HepG2 (cell line): ENCODE measurements around the gene MC5R. TPM values are rescaled to one million over a fixed set of nuclear protein-coding genes. Genes with fewer than 3 reads are reported as not detected.

Experiments used
- ATAC-seq: fragments of 200-7000 bp; cut with Tn5 transposase; 3 replicates; pipeline ENCODE4 v1.9.1; 2020; ENCODE audit warnings: mild to moderate bottlenecking, moderate library complexity
- BruUV-seq: library from RNA; stranded (reverse); fragments of 400-500 nt; replicated peaks from 2 replicates; lab custom pipeline; 2021; lab: Mats Ljungman, UMichigan
- CTCF ChIA-PET: fragments of 300-600 bp; formaldehyde crosslinking; extraction: SDS; loops from one replicate; lab custom pipeline; 2021; ENCODE audit warnings: low total read pairs, inconsistent platforms, low intra/inter-chr PET ratio; lab: Yijun Ruan, JAX
- POLR2A ChIA-PET: fragments of 350-600 bp; sonication (Branson Sonifier 250); formaldehyde crosslinking; loops from one replicate; lab custom pipeline; 2020; ENCODE audit warnings: antibody characterized with exemption, inconsistent platforms; lab: Yijun Ruan, JAX
- DNase-seq: peaks from one replicate; pipeline ENCODE4 v3.0.0-alpha.2; 2015; ENCODE audit warnings: low spot score
- FAIRE-seq: peaks from 3 replicates; lab custom pipeline; 2011; peaks lifted over from hg19 to GRCh38; lab: Jason Lieb, UNC
- H2AFZ ChIP-seq: one replicate; pipeline ENCODE4 v1.6.1; 2011; ENCODE audit warnings: low read length, inconsistent platforms
- H3K27ac ChIP-seq: fragments of 300-600 bp; 3 replicates; pipeline ENCODE4 v1.8.0; 2011; ENCODE audit warnings: mixed run types, mild to moderate bottlenecking, mixed read lengths, low read length, inconsistent platforms; ENCODE audit not compliant: insufficient read depth; ENCODE audit errors: extremely low read length
- H3K27me3 ChIP-seq, 2 experiments: fragments of 200-600 bp in 1 of 2; 2 replicates in 1 of 2; 3 replicates in 1 of 2; pipeline versions ENCODE4 v1.6.0 to v1.8.0; 2011; ENCODE audit warnings: low read length in 2 of 2, mild to moderate bottlenecking in 2 of 2, moderate library complexity in 2 of 2, inconsistent platforms in 1 of 2; ENCODE audit not compliant: insufficient read depth in 2 of 2, control insufficient read depth in 1 of 2
- H3K36me3 ChIP-seq, 2 experiments: fragments of 200-600 bp in 1 of 2; replicated peaks in 1 of 2; 2 replicates in 1 of 2; 3 replicates in 1 of 2; pipeline versions ENCODE4 v1.5.1 to v1.8.0; 2011; ENCODE audit warnings: low read length in 2 of 2, inconsistent platforms in 1 of 2; ENCODE audit not compliant: insufficient read depth in 2 of 2, control insufficient read depth in 1 of 2
- H3K4me1 ChIP-seq: 2 replicates; pipeline ENCODE4 v1.5.1; 2012; ENCODE audit warnings: low read length, inconsistent platforms; ENCODE audit not compliant: insufficient read depth
- H3K4me2 ChIP-seq: 2 replicates; pipeline ENCODE4 v1.6.0; 2011; ENCODE audit warnings: low read depth, low read length, inconsistent platforms
- H3K4me3 ChIP-seq, 3 experiments: fragments of 200-600 bp in 1 of 3; sonication (generic), shearing (Covaris generic) in 1 of 3; replicated peaks in 1 of 3; 2 replicates each; pipeline ENCODE4 v1.5.1; 2011 to 2016; ENCODE audit warnings: low read length in 3 of 3, inconsistent platforms in 2 of 3, low read depth in 2 of 3, mild to moderate bottlenecking in 2 of 3, control low read depth in 1 of 3, mixed read lengths in 1 of 3; ENCODE audit not compliant: insufficient read depth in 1 of 3
- H3K79me2 ChIP-seq: one replicate; pipeline ENCODE4 v1.6.1; 2011; ENCODE audit warnings: low read length, inconsistent platforms; ENCODE audit not compliant: insufficient read depth
- H3K9ac ChIP-seq: 2 replicates; pipeline ENCODE4 v1.6.0; 2011; ENCODE audit warnings: mild to moderate bottlenecking, low read depth, low read length, inconsistent platforms; ENCODE audit not compliant: insufficient read depth
- H3K9me3 ChIP-seq: 2 replicates; pipeline ENCODE4 v1.5.1; 2012; ENCODE audit warnings: mild to moderate bottlenecking, low read length
- H4K20me1 ChIP-seq: 2 replicates; pipeline ENCODE4 v1.6.0; 2011; ENCODE audit warnings: inconsistent platforms, mild to moderate bottlenecking, low read length, moderate library complexity; ENCODE audit not compliant: insufficient read depth
- CENPT ChIP-seq: sonication (generic); formaldehyde crosslinking; IDR thresholded peaks from 2 replicates; pipeline ENCODE4 v1.8.0; 2022; ENCODE audit warnings: low read depth, mild to moderate bottlenecking, moderate library complexity, missing genetic modification reagents
- ELF1 ChIP-seq: sonication (generic); formaldehyde crosslinking; IDR thresholded peaks from 2 replicates; pipeline ENCODE4 v1.4.0; 2020; ENCODE audit warnings: missing genetic modification reagents
- HES4 ChIP-seq: sonication (generic); formaldehyde crosslinking; IDR thresholded peaks from 2 replicates; pipeline ENCODE4 v1.9.0; 2021; ENCODE audit warnings: mild to moderate bottlenecking, missing genetic modification reagents, borderline replicate concordance
- KLF6 ChIP-seq: IDR thresholded peaks from 2 replicates; pipeline ENCODE4 v1.8.0; 2016; ENCODE audit warnings: missing biosample characterization, missing genetic modification reagents
- SALL2 ChIP-seq: sonication (generic); formaldehyde crosslinking; IDR thresholded peaks from 2 replicates; pipeline ENCODE4 v1.8.1; 2023; ENCODE audit warnings: mild to moderate bottlenecking, missing genetic modification reagents, inconsistent platforms
- SOX5 ChIP-seq: IDR thresholded peaks from 2 replicates; pipeline ENCODE4 v1.6.1; 2016; ENCODE audit warnings: borderline replicate concordance
- SRF ChIP-seq: IDR thresholded peaks from 2 replicates; pipeline ENCODE4 v1.6.1; 2011; ENCODE audit warnings: mild to moderate bottlenecking, low read depth, low read length, moderate library complexity
- TBP ChIP-seq: sonication (generic); formaldehyde crosslinking; IDR thresholded peaks from 2 replicates; pipeline ENCODE4 v1.5.0; 2020; ENCODE audit warnings: missing genetic modification reagents
- TBX2 ChIP-seq: sonication (generic); formaldehyde crosslinking; IDR thresholded peaks from 2 replicates; pipeline ENCODE4 v1.5.0; 2020; ENCODE audit warnings: missing genetic modification reagents, mild to moderate bottlenecking, borderline replicate concordance
- TEAD2 ChIP-seq: sonication (generic); formaldehyde crosslinking; IDR thresholded peaks from 2 replicates; pipeline ENCODE4 v1.9.0; 2021; ENCODE audit warnings: missing genetic modification reagents
- ZBTB3 ChIP-seq: sonication (generic); formaldehyde crosslinking; IDR thresholded peaks from 2 replicates; pipeline ENCODE4 v1.4.0; 2020; ENCODE audit warnings: low read depth, mild to moderate bottlenecking, moderate library complexity, missing genetic modification reagents, borderline replicate concordance
- ZIK1 ChIP-seq: sonication (generic); formaldehyde crosslinking; IDR thresholded peaks from 2 replicates; pipeline ENCODE4 v1.5.0; 2020; ENCODE audit warnings: mild to moderate bottlenecking, low read depth, missing genetic modification reagents, borderline replicate concordance
- ZNF329 ChIP-seq: sonication (generic); formaldehyde crosslinking; IDR thresholded peaks from 2 replicates; pipeline ENCODE4 v1.9.0; 2021; ENCODE audit warnings: low read depth, mild to moderate bottlenecking, missing genetic modification reagents
- ZNF841 ChIP-seq: sonication (generic); formaldehyde crosslinking; IDR thresholded peaks from 2 replicates; pipeline ENCODE4 v1.8.1; 2023; ENCODE audit warnings: missing genetic modification reagents, borderline replicate concordance
- WGBS: methylation state at CpG from one replicate; pipeline ENCODE4 v1.1.6; 2017; ENCODE audit warnings: low lambda C conversion rate; 5-methylcytosine and 5-hydroxymethylcytosine counted together
- in situ Hi-C: cut with HindIII; loops from 2 replicates; pipeline ENCODE4 v1.10.0; 2017; ENCODE audit warnings: low pct_unique_long_range_greater_than_20kb; ENCODE audit not compliant: extremely low pct_ligation_motif_present
- intact Hi-C: fragments of 100-400 bp; cut with micrococcal nuclease; formaldehyde crosslinking; loops from one replicate; pipeline ENCODE4 v1.10.0; 2022; ENCODE audit not compliant: unreplicated experiment
- polyA plus RNA-seq, 8 experiments: library from polyadenylated mRNA; depleted of rRNA in 3 of 8; stranded (reverse) in 7 of 8; unstranded in 1 of 8; fragments of >200 nt; fragmentation: Illumina TruSeq in 4 of 8; extraction: Trizol in 4 of 8; gene quantifications; 2 replicates each; pipeline versions ENCODE4 v1.2.1 to v1.2.3, GENCODE V29; 2011 to 2016; ENCODE audit warnings: low read depth in 4 of 8, missing spikeins in 1 of 8, mixed read lengths in 1 of 8; ENCODE audit not compliant: insufficient read depth in 1 of 8
- total RNA-seq, 5 experiments: library from RNA; depleted of rRNA; stranded (reverse); fragments of >200 nt; fragmentation: Illumina TruSeq; extraction: Trizol; gene quantifications; 2 replicates each; pipeline ENCODE4 v1.2.3, GENCODE V29; 2016; ENCODE audit warnings: low read depth in 1 of 5
- TF ChIP-seq, protein P1 (sequence below): sonication (generic); formaldehyde crosslinking; IDR thresholded peaks from 2 replicates; pipeline ENCODE4 v1.8.0; 2022; ENCODE audit warnings: missing genetic modification reagents, mild to moderate bottlenecking, inconsistent platforms, borderline replicate concordance
- TF ChIP-seq, protein P2 (sequence below): IDR thresholded peaks from 2 replicates; pipeline ENCODE4 v1.6.1; 2018; ENCODE audit warnings: missing genetic modification reagents, mild to moderate bottlenecking, missing compliant biosample characterization

MC5R gene
- total and polyA plus RNA-seq, 2 of the 13 experiments (the other 11 are each of a cell fraction or from before 2014, with no cell fraction given) = not detected

DNA sequence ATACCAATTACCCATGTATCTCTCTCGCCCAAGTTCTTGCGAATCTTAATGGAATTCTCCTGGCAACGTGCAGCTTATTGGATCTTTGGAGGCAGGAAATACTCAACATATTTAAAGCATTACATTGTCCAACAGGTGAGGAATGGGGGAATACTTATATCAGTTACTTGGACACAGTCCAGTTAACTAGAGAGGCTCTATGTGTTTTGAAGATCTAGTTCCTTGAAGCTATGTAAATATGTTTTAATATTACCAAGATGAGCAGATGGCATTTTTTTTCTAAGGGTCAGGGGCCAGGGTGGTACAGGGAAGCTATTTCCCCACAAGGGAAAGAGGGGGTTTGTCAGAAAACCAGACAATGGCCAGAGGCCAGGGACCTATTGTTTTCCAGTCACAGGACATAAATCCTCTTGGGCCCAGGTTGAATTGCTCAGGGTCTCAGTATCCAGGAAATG is 26.8 kb upstream of the MC5R start:
- intact Hi-C loops = no loop called here
- no TSS peak for BruUV-seq
- ChIA-PET POLR2A (no interaction called here), CTCF (no interaction called here)
- Histone ChIP-seq H3K4me1 (peaks cover 10% of the 10 kb centered on the region), H3K27ac (no peak overlapping the region), H3K4me2 (peak overlapping the region; percentile 69), H3K79me2 (no peaks in the 10 kb centered on the region), H4K20me1 (no peaks in the 10 kb centered on the region), H3K36me3 (no peaks in the 10 kb centered on the region), H3K27me3 (peaks cover 0 to 16% of the 10 kb centered on the region in 2 experiments; a peak in 2 of 5 replicates), H3K9ac (no peak overlapping the region), H2AFZ (peak overlapping the region; percentile 81), H3K9me3 (no peaks in the 10 kb centered on the region), H3K4me3 (peak overlapping the region in 2 of 3 experiments; percentile 57 to 63; a peak in 4 of 6 replicates)
- no peak for TF ChIP-seq CENPT (CRISPR knock-in tag)
- TF ChIP-seq HES4 (CRISPR knock-in tag) = no peak
- no peak for TF ChIP-seq ELF1 (CRISPR knock-in tag)
- no peak for TF ChIP-seq ZNF841 (CRISPR knock-in tag)
- no peak for TF ChIP-seq KLF6 (CRISPR knock-in tag)
- TF ChIP-seq ZIK1 (CRISPR knock-in tag) = no peak
- TF ChIP-seq SALL2 (CRISPR knock-in tag) = no peak
- TF ChIP-seq TBP (CRISPR knock-in tag) = no peak
- TF ChIP-seq, protein P1, sequence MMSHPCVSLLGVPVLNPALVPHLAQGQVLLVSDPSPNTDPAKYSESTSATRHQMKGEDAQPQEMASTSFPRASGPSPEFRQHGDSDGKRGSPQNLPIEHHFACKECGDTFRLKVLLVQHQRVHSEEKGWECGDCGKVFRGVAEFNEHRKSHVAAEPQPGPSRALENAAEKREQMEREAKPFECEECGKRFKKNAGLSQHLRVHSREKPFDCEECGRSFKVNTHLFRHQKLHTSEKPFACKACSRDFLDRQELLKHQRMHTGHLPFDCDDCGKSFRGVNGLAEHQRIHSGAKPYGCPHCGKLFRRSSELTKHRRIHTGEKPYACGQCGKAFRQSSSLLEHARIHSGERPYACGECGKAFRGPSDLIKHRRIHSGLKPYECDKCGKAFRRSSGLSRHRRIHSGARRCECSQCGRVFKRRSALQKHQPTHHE (CRISPR knock-in tag) = no peak
- no peak for TF ChIP-seq TEAD2 (CRISPR knock-in tag)
- no peak for TF ChIP-seq TBX2 (CRISPR knock-in tag)
- no peak for TF ChIP-seq SOX5
- TF ChIP-seq ZNF329 (CRISPR knock-in tag) = no peak
- TF ChIP-seq ZBTB3 (CRISPR knock-in tag) = no peak
- TF ChIP-seq SRF = no peak
- TF ChIP-seq, protein P2, sequence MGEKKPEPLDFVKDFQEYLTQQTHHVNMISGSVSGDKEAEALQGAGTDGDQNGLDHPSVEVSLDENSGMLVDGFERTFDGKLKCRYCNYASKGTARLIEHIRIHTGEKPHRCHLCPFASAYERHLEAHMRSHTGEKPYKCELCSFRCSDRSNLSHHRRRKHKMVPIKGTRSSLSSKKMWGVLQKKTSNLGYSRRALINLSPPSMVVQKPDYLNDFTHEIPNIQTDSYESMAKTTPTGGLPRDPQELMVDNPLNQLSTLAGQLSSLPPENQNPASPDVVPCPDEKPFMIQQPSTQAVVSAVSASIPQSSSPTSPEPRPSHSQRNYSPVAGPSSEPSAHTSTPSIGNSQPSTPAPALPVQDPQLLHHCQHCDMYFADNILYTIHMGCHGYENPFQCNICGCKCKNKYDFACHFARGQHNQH (CRISPR knock-in tag) = no peak
- no peak for FAIRE-seq
- 31% methylated on average over 3 of the region's 3 CpGs for WGBS
- in situ Hi-C loops = loop anchor here (25.0 kb wide), 1 partner anchor 235 kb away; no protein-coding TSS in a partner anchor
- peak; percentile 7 for DNase-seq
- ATAC-seq = no peak
